ENCODE data around the gene KLF11.
"Not testable (repeated sequence)": the region's sequence is repeated elsewhere in the genome, so short reads cannot be mapped to it uniquely, and the experiment has no call there.

KLF11 gene

GRCh38 chr2:10085043-10085667 is 41.8 kb downstream of the KLF11 start:
- DNase-seq (ENCODE audit: low read depth) = no peak

GRCh38 chr2:10085668-10086059 is 42.3 kb downstream of the KLF11 start:
- DNase-seq (ENCODE audit: low read depth) = no peak

GRCh38 chr2:10086950-10087349 is 43.6 kb downstream of the KLF11 start:
- no peak for DNase-seq (ENCODE audit: low read depth)

GRCh38 chr2:10087360-10087759 is 44.0 kb downstream of the KLF11 start:
- no peak for DNase-seq (ENCODE audit: low read depth)

- no peak for DNase-seq (ENCODE audit: low read depth)
Observed at GRCh38 chr2:10089565-10090190, 46.3 kb downstream of the KLF11 start.

GRCh38 chr2:10091182-10091888 is 48.0 kb downstream of the KLF11 start:
- DNase-seq (ENCODE audit: low read depth) = no peak

- not testable (repeated sequence) for DNase-seq (ENCODE audit: low read depth)
Observed at GRCh38 chr2:10091889-10092244, 48.5 kb downstream of the KLF11 start.

GRCh38 chr2:10094271-10094814 is 51.0 kb downstream of the KLF11 start:
- DNase-seq (ENCODE audit: low read depth) = no peak

GRCh38 chr2:10095175-10095574 is 51.8 kb downstream of the KLF11 start:
- no peak for DNase-seq (ENCODE audit: low read depth)

GRCh38 chr2:10096641-10097040 is 53.3 kb downstream of the KLF11 start:
- no peak for DNase-seq (ENCODE audit: low read depth)

GRCh38 chr2:10097352-10098148 is 54.2 kb downstream of the KLF11 start:
- DNase-seq (ENCODE audit: low read depth) = no peak

- no peak for DNase-seq (ENCODE audit: low read depth)
Observed at GRCh38 chr2:10101491-10101890, 58.1 kb downstream of the KLF11 start.

- no peak for DNase-seq (ENCODE audit: low read depth)
Observed at GRCh38 chr2:10103179-10103578, 59.8 kb downstream of the KLF11 start.

Data from stimulated activated CD8-positive, alpha-beta memory T cell treated with anti-CD3 and anti-CD28 coated beads, Interleukin-7, amount 100 ng/mL, for 24 hours (primary cell).